Osteocyte (in vitro differentiated cells): Measurements from ENCODE around the gene IPO9. TPM values are rescaled to one million over a fixed set of nuclear protein-coding genes. Genes with fewer than 3 reads are reported as not detected.
A peak's percentile ranks its signal among the peaks of the same experiment; 100 is the strongest.

Experiments
- DNase-seq: peaks from one replicate; pipeline ENCODE4 v3.0.0; 2021; ENCODE audit warnings: mixed read lengths; ENCODE audit not compliant: unreplicated experiment; ENCODE audit errors: extremely low spot score
- H3K27ac Mint-ChIP-seq: one replicate; pipeline ENCODE4 v1.8.0; 2021; ENCODE audit warnings: mild to moderate bottlenecking, mixed read lengths; ENCODE audit not compliant: unreplicated experiment
- H3K27me3 Mint-ChIP-seq: one replicate; pipeline ENCODE4 v1.8.0; 2021; ENCODE audit warnings: mixed read lengths; ENCODE audit not compliant: unreplicated experiment
- H3K36me3 Mint-ChIP-seq: one replicate; pipeline ENCODE4 v1.8.0; 2021; ENCODE audit warnings: mixed read lengths; ENCODE audit not compliant: unreplicated experiment
- H3K4me1 Mint-ChIP-seq: one replicate; pipeline ENCODE4 v1.8.0; 2021; ENCODE audit warnings: mixed read lengths; ENCODE audit not compliant: unreplicated experiment
- H3K4me3 Mint-ChIP-seq: one replicate; pipeline ENCODE4 v1.8.0; 2021; ENCODE audit warnings: mild to moderate bottlenecking, moderate library complexity, mixed read lengths; ENCODE audit not compliant: unreplicated experiment
- H3K9me3 Mint-ChIP-seq: one replicate; pipeline ENCODE4 v1.8.0; 2021; ENCODE audit warnings: mixed read lengths; ENCODE audit not compliant: unreplicated experiment
- total RNA-seq: library from RNA; stranded (reverse); gene quantifications from 2 replicates; pipeline ENCODE4 v1.2.1, GENCODE V29; 2021
- TF ChIP-seq, protein P1 (sequence below): fragments of 200-600 bp; sonication (generic); IDR thresholded peaks from 2 replicates; pipeline ENCODE4 v1.5.0; 2021; ENCODE audit warnings: antibody characterized with exemption, mild to moderate bottlenecking, moderate library complexity

Gene IPO9
- total RNA-seq, 1 donor from 2014 or later: 65.0 TPM

DNA sequence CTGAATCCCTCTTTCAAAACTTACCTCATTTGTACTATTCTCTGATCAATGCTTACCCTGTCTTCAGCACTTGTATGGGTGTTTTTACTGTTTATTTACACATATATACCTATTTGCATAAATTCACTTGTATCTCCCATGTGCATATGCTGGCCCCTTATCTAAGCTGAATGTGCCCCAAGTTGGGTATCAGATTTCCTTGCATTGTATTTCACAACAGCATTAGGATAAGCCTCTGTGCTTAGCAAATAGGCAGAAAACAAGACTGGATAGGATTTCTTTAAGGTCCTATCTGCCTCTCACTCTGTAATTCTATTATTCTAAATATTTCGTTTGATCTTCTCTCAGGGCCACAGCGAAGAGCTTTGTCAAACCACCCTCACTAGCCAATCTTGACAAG is 45.9 kb upstream of the IPO9 start:
- no peak for DNase-seq
- TF ChIP-seq, protein P1, sequence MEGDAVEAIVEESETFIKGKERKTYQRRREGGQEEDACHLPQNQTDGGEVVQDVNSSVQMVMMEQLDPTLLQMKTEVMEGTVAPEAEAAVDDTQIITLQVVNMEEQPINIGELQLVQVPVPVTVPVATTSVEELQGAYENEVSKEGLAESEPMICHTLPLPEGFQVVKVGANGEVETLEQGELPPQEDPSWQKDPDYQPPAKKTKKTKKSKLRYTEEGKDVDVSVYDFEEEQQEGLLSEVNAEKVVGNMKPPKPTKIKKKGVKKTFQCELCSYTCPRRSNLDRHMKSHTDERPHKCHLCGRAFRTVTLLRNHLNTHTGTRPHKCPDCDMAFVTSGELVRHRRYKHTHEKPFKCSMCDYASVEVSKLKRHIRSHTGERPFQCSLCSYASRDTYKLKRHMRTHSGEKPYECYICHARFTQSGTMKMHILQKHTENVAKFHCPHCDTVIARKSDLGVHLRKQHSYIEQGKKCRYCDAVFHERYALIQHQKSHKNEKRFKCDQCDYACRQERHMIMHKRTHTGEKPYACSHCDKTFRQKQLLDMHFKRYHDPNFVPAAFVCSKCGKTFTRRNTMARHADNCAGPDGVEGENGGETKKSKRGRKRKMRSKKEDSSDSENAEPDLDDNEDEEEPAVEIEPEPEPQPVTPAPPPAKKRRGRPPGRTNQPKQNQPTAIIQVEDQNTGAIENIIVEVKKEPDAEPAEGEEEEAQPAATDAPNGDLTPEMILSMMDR: no peak
- H3K27me3 Mint-ChIP-seq: no peaks in the 10 kb centered on the region
- peaks cover 62% of the 10 kb centered on the region for H3K4me1 Mint-ChIP-seq
- H3K9me3 Mint-ChIP-seq: no peaks in the 10 kb centered on the region
- peaks cover 81% of the 10 kb centered on the region for H3K36me3 Mint-ChIP-seq
- H3K27ac Mint-ChIP-seq: no peak overlapping the region
- no peak overlapping the region for H3K4me3 Mint-ChIP-seq

DNA sequence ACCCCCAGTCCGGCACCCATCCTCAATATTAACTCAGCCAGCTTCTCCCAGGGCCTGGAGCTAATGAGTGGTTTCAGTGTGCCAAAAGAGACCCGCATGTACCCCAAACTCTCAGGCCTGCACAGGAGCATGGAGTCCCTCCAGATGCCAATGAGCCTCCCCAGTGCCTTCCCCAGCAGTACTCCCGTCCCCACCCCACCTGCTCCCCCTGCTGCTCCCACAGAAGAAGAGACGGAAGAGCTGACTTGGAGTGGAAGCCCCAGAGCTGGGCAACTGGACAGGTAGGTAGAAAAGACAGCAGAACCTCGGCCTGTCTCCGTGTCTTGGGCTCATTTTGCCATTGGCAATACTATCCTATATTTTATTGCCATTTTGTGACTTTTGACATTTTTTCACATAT is 45.4 kb upstream of the IPO9 start:
- Mint-ChIP-seq H3K27me3 (no peaks in the 10 kb centered on the region), H3K36me3 (peaks cover 82% of the 10 kb centered on the region), H3K27ac (no peak overlapping the region), H3K4me3 (no peak overlapping the region), H3K4me1 (peaks cover 62% of the 10 kb centered on the region), H3K9me3 (no peaks in the 10 kb centered on the region)
- no peak for DNase-seq
- TF ChIP-seq, protein P1: no peak

GRCh38 chr1:201785291-201785690 is 43.7 kb upstream of the IPO9 start:
- H3K4me3 Mint-ChIP-seq: no peak overlapping the region
- H3K27ac Mint-ChIP-seq: peak overlapping the region; percentile 57
- H3K4me1 Mint-ChIP-seq: peaks cover 62% of the 10 kb centered on the region
- no peaks in the 10 kb centered on the region for H3K9me3 Mint-ChIP-seq
- H3K36me3 Mint-ChIP-seq: peaks cover 91% of the 10 kb centered on the region
- TF ChIP-seq, protein P1: no peak
- DNase-seq: no peak
- no peaks in the 10 kb centered on the region for H3K27me3 Mint-ChIP-seq

- peaks cover 62% of the 10 kb centered on the region for H3K4me1 Mint-ChIP-seq
- TF ChIP-seq, protein P1: no peak
- peak overlapping the region; percentile 94 for H3K27ac Mint-ChIP-seq
- DNase-seq: no peak
- peaks cover 90% of the 10 kb centered on the region for H3K36me3 Mint-ChIP-seq
- no peak overlapping the region for H3K4me3 Mint-ChIP-seq
- H3K9me3 Mint-ChIP-seq: no peaks in the 10 kb centered on the region
- H3K27me3 Mint-ChIP-seq: no peaks in the 10 kb centered on the region
Observed at GRCh38 chr1:201786824-201787223, 42.1 kb upstream of the IPO9 start.

GRCh38 chr1:201788296-201788695 is 40.7 kb upstream of the IPO9 start:
- TF ChIP-seq, protein P1: no peak
- Mint-ChIP-seq H3K9me3 (no peaks in the 10 kb centered on the region), H3K27me3 (no peaks in the 10 kb centered on the region), H3K27ac (peak overlapping the region; percentile 94), H3K4me1 (peaks cover 65% of the 10 kb centered on the region), H3K36me3 (peaks cover 80% of the 10 kb centered on the region), H3K4me3 (no peak overlapping the region)
- no peak for DNase-seq
